A549 (cell line): ENCODE data around the gene ANKS1B.

ENCODE experiments used
- POLR2A ChIP-seq: IDR thresholded peaks from 2 replicates; pipeline ENCODE4 v1.6.1; 2012; ENCODE audit warnings: mild to moderate bottlenecking, low read length
- RAD21 ChIP-seq, 2 experiments: fragments of >200 bp in 1 of 2; sonication (Bioruptor Twin) in 1 of 2; formaldehyde crosslinking in 1 of 2; IDR thresholded peaks in 1 of 2; conservative IDR thresholded peaks in 1 of 2; 2 replicates in 1 of 2; 3 replicates in 1 of 2; pipeline ENCODE4 v1.6.1; 2012 to 2018; ENCODE audit warnings: inconsistent platforms in 1 of 2
- TF ChIP-seq, protein P1 (sequence below): fragments of >200 bp; sonication (Bioruptor Twin); formaldehyde crosslinking; IDR thresholded peaks from 3 replicates; pipeline ENCODE4 v1.5.1; 2016
- TF ChIP-seq, protein P2 (sequence below): fragments of 450-650 bp; IDR thresholded peaks from 2 replicates; pipeline ENCODE4 v1.6.1; 2014; ENCODE audit warnings: antibody characterized with exemption
- TF ChIP-seq, protein P3 (sequence below): fragments of 250-450 bp; sonication (Bioruptor Pico); IDR thresholded peaks from 2 replicates; pipeline ENCODE4 v1.5.0; 2021; ENCODE audit warnings: mild to moderate bottlenecking, moderate library complexity, borderline replicate concordance

DNA sequence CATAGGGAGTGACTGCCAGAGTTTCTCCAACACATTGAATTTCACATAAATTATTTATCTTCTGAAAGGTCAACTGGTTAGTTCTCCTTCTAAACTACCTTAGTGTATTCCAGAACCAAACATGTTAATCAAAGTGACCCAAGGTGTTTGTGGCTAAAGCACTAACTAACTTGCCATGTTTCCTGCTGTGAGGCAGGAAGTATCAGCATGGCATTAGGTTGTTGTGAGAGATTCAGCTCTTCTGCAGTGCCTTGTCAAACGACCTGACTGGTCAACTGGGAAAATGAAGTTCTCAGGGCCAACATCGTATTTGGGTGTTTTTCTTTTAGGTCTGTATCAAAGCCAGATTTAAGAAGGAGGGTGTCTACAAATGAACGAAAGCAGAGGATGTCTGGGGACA lies 891.6 kb downstream of the ANKS1B start:
- TF ChIP-seq, protein P1, sequence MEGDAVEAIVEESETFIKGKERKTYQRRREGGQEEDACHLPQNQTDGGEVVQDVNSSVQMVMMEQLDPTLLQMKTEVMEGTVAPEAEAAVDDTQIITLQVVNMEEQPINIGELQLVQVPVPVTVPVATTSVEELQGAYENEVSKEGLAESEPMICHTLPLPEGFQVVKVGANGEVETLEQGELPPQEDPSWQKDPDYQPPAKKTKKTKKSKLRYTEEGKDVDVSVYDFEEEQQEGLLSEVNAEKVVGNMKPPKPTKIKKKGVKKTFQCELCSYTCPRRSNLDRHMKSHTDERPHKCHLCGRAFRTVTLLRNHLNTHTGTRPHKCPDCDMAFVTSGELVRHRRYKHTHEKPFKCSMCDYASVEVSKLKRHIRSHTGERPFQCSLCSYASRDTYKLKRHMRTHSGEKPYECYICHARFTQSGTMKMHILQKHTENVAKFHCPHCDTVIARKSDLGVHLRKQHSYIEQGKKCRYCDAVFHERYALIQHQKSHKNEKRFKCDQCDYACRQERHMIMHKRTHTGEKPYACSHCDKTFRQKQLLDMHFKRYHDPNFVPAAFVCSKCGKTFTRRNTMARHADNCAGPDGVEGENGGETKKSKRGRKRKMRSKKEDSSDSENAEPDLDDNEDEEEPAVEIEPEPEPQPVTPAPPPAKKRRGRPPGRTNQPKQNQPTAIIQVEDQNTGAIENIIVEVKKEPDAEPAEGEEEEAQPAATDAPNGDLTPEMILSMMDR = no peak
- TF ChIP-seq, protein P2, sequence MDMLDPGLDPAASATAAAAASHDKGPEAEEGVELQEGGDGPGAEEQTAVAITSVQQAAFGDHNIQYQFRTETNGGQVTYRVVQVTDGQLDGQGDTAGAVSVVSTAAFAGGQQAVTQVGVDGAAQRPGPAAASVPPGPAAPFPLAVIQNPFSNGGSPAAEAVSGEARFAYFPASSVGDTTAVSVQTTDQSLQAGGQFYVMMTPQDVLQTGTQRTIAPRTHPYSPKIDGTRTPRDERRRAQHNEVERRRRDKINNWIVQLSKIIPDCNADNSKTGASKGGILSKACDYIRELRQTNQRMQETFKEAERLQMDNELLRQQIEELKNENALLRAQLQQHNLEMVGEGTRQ = no peak
- TF ChIP-seq RAD21 (conservative IDR thresholded peaks at IDR 0.05 in 1 of 2, IDR thresholded peaks at IDR 0.05 in 1 of 2) (no peak), POLR2A (no peak)
- TF ChIP-seq, protein P3, sequence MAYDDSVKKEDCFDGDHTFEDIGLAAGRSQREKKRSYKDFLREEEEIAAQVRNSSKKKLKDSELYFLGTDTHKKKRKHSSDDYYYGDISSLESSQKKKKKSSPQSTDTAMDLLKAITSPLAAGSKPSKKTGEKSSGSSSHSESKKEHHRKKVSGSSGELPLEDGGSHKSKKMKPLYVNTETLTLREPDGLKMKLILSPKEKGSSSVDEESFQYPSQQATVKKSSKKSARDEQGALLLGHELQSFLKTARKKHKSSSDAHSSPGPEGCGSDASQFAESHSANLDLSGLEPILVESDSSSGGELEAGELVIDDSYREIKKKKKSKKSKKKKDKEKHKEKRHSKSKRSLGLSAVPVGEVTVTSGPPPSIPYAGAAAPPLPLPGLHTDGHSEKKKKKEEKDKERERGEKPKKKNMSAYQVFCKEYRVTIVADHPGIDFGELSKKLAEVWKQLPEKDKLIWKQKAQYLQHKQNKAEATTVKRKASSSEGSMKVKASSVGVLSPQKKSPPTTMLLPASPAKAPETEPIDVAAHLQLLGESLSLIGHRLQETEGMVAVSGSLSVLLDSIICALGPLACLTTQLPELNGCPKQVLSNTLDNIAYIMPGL = no peak
